ENCODE measurements around the gene SPRTN.
A peak's percentile ranks its signal among the peaks of the same experiment; 100 is the strongest.
"Not testable (repeated sequence)": the region's sequence is repeated elsewhere in the genome, so short reads cannot be mapped to it uniquely, and the experiment has no call there.

The SPRTN gene

GRCh38 chr1:231335663-231336602 lies 2.2 kb upstream of the SPRTN start:
- peak overlapping the region; percentile 90 for H3K4me3 ChIP-seq (ENCODE audit: low read depth, low read length)
- no peak for TF ChIP-seq CTCF (IDR thresholded peaks at IDR 0.05; ENCODE audit: borderline replicate concordance, insufficient read depth, low read depth, low read length)

- TF ChIP-seq CTCF (IDR thresholded peaks at IDR 0.05; ENCODE audit: borderline replicate concordance, insufficient read depth, low read depth, low read length) = no peak
- peak overlapping the region; percentile 90 for H3K4me3 ChIP-seq (ENCODE audit: low read depth, low read length)
These were observed 1.0 kb upstream of the SPRTN start for GRCh38 chr1:231337043-231337471.

GRCh38 chr1:231337472-231338269 lies 422 bp upstream of the SPRTN start, which contains the start of gene EXOC8:
Gene EXOC8 (minus strand): TSS chr1:231337852. CDS start chr1:231337745, 107 bp downstream.
- 0 out of 2 replicates have a peak, but pooled peaks have one; percentile 2 for TF ChIP-seq CTCF (IDR thresholded peaks at IDR 0.05; ENCODE audit: borderline replicate concordance, insufficient read depth, low read depth, low read length)
- peak within 1 kb of the TSS; percentile 90 for H3K4me3 ChIP-seq (ENCODE audit: low read depth, low read length)

GRCh38 chr1:231340328-231341013 lies 2.4 kb downstream of the SPRTN start:
- no peak for TF ChIP-seq CTCF (IDR thresholded peaks at IDR 0.05; ENCODE audit: borderline replicate concordance, insufficient read depth, low read depth, low read length)
- no peak overlapping the region for H3K4me3 ChIP-seq (ENCODE audit: low read depth, low read length)

GRCh38 chr1:231347961-231348360 lies 9.9 kb downstream of the SPRTN start:
- no peak for TF ChIP-seq CTCF (IDR thresholded peaks at IDR 0.05; ENCODE audit: borderline replicate concordance, insufficient read depth, low read depth, low read length)
- H3K4me3 ChIP-seq (ENCODE audit: low read depth, low read length) = no peak overlapping the region

GRCh38 chr1:231348442-231348841 lies 10.3 kb downstream of the SPRTN start:
- TF ChIP-seq CTCF (IDR thresholded peaks at IDR 0.05; ENCODE audit: borderline replicate concordance, insufficient read depth, low read depth, low read length) = no peak
- H3K4me3 ChIP-seq (ENCODE audit: low read depth, low read length) = no peak overlapping the region

- not testable (repeated sequence) for H3K4me3 ChIP-seq (ENCODE audit: low read depth, low read length)
These were observed 10.8 kb downstream of the SPRTN start for GRCh38 chr1:231348856-231349255.

Measured in GM12875 (cell line).